ENCODE results near the gene MPL.

DNA sequence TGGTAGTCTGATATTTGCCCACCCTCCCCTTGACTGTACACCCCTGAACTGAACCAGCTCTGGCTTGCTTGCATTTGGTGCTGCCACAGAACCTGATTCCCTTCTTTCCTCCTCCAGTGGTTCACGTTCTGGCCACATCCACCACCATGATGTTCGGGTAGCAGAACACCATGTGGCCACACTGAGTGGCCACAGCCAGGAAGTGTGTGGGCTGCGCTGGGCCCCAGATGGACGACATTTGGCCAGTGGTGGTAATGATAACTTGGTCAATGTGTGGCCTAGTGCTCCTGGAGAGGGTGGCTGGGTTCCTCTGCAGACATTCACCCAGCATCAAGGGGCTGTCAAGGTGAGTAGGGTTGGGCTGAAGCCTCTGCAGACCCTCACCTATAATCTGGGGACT lies 23.0 kb downstream of the MPL start:
- TF ChIP-seq, protein P1, sequence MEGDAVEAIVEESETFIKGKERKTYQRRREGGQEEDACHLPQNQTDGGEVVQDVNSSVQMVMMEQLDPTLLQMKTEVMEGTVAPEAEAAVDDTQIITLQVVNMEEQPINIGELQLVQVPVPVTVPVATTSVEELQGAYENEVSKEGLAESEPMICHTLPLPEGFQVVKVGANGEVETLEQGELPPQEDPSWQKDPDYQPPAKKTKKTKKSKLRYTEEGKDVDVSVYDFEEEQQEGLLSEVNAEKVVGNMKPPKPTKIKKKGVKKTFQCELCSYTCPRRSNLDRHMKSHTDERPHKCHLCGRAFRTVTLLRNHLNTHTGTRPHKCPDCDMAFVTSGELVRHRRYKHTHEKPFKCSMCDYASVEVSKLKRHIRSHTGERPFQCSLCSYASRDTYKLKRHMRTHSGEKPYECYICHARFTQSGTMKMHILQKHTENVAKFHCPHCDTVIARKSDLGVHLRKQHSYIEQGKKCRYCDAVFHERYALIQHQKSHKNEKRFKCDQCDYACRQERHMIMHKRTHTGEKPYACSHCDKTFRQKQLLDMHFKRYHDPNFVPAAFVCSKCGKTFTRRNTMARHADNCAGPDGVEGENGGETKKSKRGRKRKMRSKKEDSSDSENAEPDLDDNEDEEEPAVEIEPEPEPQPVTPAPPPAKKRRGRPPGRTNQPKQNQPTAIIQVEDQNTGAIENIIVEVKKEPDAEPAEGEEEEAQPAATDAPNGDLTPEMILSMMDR (IDR thresholded peaks at IDR 0.05; ENCODE audit: insufficient read depth, low read length), result no peak
- no peak for TF ChIP-seq REST (IDR thresholded peaks at IDR 0.05; ENCODE audit: insufficient replicate concordance, low read depth)

Measured in HL-60 (cell line).